ENCODE results near the gene ACTN3.

GRCh38 chr11:66532784-66533183 lies 13.9 kb upstream of the ACTN3 start:
- no peak for TF ChIP-seq CTCF (IDR thresholded peaks at IDR 0.05; ENCODE audit: poor library complexity)
- no peak for TF ChIP-seq EZH2 (IDR thresholded peaks at IDR 0.05; ENCODE audit: borderline replicate concordance)
- TF ChIP-seq EZH2phosphoT487 (IDR thresholded peaks at IDR 0.05; ENCODE audit: low read depth, severe bottlenecking, unreplicated experiment): no peak

Measured in hepatocyte (in vitro differentiated cells).